RWPE2 (cell line): ENCODE results near the gene RPL7L1.
A peak's percentile ranks its signal among the peaks of the same experiment; 100 is the strongest.
"Not testable (repeated sequence)": the region's sequence is repeated elsewhere in the genome, so short reads cannot be mapped to it uniquely, and the experiment has no call there.

Experiments used
- ATAC-seq: fragments of 200-7000 bp; cut with Tn5 transposase; 3 replicates; pipeline ENCODE4 v1.9.1; 2021; ENCODE audit warnings: low read depth
- DNase-seq: peaks from one replicate; pipeline ENCODE4 v3.0.0-alpha.2; 2020; ENCODE audit warnings: low spot score
- H3K27ac ChIP-seq: fragments of 450-650 bp; 2 replicates; pipeline ENCODE4 v1.5.1; 2017; ENCODE audit warnings: mild to moderate bottlenecking; ENCODE audit not compliant: poor library complexity, severe bottlenecking
- H3K27me3 ChIP-seq: fragments of 250-450 bp; sonication (Bioruptor Pico); 2 replicates; pipeline ENCODE4 v1.5.1; 2021; ENCODE audit warnings: mild to moderate bottlenecking, moderate library complexity; ENCODE audit not compliant: insufficient read depth, poor library complexity, severe bottlenecking
- H3K36me3 ChIP-seq: fragments of 250-450 bp; sonication (Bioruptor Pico); 2 replicates; pipeline ENCODE4 v1.5.1; 2020; ENCODE audit warnings: low read depth, mild to moderate bottlenecking, moderate library complexity
- H3K4me1 ChIP-seq: fragments of 250-450 bp; sonication (Bioruptor Pico); 2 replicates; pipeline ENCODE4 v1.5.1; 2021; ENCODE audit warnings: mild to moderate bottlenecking, moderate library complexity; ENCODE audit not compliant: insufficient read depth, poor library complexity, severe bottlenecking
- H3K4me3 ChIP-seq: fragments of 250-450 bp; sonication (Bioruptor Pico); 2 replicates; pipeline ENCODE4 v1.5.1; 2021; ENCODE audit warnings: mild to moderate bottlenecking, moderate library complexity; ENCODE audit not compliant: severe bottlenecking
- H3K9me3 ChIP-seq: fragments of 250-450 bp; sonication (Bioruptor Pico); 2 replicates; pipeline ENCODE4 v1.5.1; 2021; ENCODE audit warnings: mild to moderate bottlenecking, moderate library complexity; ENCODE audit not compliant: severe bottlenecking
- TF ChIP-seq, protein P1 (sequence below): fragments of 450-650 bp; IDR thresholded peaks from one replicate; pipeline ENCODE4 v1.5.1; 2017; ENCODE audit warnings: mild to moderate bottlenecking, moderate library complexity; ENCODE audit not compliant: poor library complexity, severe bottlenecking

Gene RPL7L1

GRCh38 chr6:42885702-42886101 lies 6.3 kb downstream of the RPL7L1 start:
- Histone ChIP-seq H3K4me3 (no peak overlapping the region), H3K27ac (no peak overlapping the region), H3K27me3 (no peaks in the 10 kb centered on the region), H3K4me1 (peaks cover 14% of the 10 kb centered on the region), H3K9me3 (no peaks in the 10 kb centered on the region), H3K36me3 (peaks cover 72% of the 10 kb centered on the region)
- TF ChIP-seq, protein P1, sequence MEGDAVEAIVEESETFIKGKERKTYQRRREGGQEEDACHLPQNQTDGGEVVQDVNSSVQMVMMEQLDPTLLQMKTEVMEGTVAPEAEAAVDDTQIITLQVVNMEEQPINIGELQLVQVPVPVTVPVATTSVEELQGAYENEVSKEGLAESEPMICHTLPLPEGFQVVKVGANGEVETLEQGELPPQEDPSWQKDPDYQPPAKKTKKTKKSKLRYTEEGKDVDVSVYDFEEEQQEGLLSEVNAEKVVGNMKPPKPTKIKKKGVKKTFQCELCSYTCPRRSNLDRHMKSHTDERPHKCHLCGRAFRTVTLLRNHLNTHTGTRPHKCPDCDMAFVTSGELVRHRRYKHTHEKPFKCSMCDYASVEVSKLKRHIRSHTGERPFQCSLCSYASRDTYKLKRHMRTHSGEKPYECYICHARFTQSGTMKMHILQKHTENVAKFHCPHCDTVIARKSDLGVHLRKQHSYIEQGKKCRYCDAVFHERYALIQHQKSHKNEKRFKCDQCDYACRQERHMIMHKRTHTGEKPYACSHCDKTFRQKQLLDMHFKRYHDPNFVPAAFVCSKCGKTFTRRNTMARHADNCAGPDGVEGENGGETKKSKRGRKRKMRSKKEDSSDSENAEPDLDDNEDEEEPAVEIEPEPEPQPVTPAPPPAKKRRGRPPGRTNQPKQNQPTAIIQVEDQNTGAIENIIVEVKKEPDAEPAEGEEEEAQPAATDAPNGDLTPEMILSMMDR = no peak
- DNase-seq (no peak), ATAC-seq (no peak)

DNA sequence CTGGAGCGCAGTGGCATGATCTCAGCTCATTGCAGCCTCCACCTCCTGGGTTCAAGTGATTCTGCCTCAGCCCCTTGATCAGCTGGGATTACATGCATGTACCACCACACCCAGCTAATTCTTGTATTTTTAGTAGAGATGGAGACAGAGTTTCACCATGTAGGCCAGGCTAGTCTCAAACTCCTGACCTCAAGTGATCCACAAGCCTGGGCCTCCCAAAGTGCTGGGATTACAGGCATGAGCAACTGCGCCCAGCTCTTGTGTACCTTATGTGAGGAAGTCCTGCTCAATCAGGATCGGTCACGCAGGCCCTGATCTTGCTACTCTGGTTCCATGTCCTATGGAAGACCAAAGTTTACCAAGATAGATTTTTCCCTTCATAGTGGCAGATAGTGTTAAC lies 8.8 kb downstream of the RPL7L1 start:
- not testable (repeated sequence) for H3K27me3 ChIP-seq, H3K4me3 ChIP-seq, H3K9me3 ChIP-seq, DNase-seq, ATAC-seq
- Histone ChIP-seq H3K36me3 (peaks cover 47% of the 10 kb centered on the region), H3K27ac (peak overlapping the region; percentile 98), H3K4me1 (peaks cover 13% of the 10 kb centered on the region)

GRCh38 chr6:42889815-42890214 lies 10.4 kb downstream of the RPL7L1 start:
- Histone ChIP-seq H3K36me3 (peaks cover 31% of the 10 kb centered on the region), H3K4me3 (peak overlapping the region; percentile 75), H3K9me3 (no peaks in the 10 kb centered on the region), H3K27ac (peak overlapping the region; percentile 98), H3K4me1 (peaks cover 13% of the 10 kb centered on the region), H3K27me3 (no peaks in the 10 kb centered on the region)
- TF ChIP-seq, protein P1 = no peak
- ATAC-seq (peak; percentile 1; the same call in 1 of the 3 replicates), DNase-seq (no peak)

DNA sequence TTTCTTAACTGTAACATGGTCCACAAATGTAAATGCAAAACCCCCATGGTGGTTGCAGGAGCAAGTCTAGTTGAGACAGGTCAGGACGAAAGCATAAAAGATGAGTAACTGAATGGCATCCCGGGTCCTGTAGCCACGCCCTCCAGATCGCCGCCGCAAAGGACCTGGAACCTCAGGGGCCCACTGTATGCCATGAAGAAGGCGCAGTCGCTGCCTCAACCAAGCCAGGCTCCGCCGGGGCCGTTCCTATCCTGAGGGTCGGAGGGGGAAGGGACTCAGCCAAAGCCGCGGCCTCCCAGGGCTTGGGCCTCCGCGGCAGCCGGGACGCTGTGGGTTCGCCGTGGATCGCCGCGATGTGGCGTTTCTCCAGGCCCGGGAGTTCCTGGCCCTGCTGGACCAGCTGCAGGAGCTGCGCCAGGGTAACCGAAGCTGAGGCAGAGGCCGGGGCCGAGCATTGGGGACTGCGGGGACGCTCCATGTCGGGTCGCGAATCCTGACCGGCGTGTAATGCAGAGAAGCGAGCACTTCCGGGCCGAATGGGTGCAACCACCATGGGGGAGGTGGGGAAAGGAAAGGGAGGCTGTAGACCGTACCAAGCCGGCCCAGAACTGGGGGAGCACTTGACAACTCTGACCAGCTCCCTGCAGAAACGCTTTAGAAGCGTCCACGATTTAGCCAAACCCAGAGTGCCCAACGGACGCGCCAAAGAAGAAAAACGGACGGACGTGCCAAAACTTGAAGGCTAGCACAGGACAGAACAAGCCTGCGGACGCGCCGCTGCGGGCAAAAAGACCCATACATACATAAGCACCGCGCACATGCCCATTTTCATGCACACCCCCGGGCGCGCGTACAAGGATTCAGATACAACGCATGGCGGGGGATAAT lies 11.1 kb downstream of the RPL7L1 start:
- peak; percentile 98 for DNase-seq
- Histone ChIP-seq H3K27ac (peak overlapping the region; percentile 98), H3K4me1 (peaks cover 13% of the 10 kb centered on the region), H3K9me3 (no peaks in the 10 kb centered on the region), H3K27me3 (no peaks in the 10 kb centered on the region), H3K4me3 (peak overlapping the region; percentile 75), H3K36me3 (peaks cover 24% of the 10 kb centered on the region)
- TF ChIP-seq, protein P1 = no peak
- ATAC-seq = peak; percentile 86

- Histone ChIP-seq H3K36me3 (peaks cover 17% of the 10 kb centered on the region), H3K27me3 (no peaks in the 10 kb centered on the region), H3K27ac (peak overlapping the region; percentile 98), H3K9me3 (no peaks in the 10 kb centered on the region), H3K4me3 (peak overlapping the region; percentile 75), H3K4me1 (peaks cover 13% of the 10 kb centered on the region)
- TF ChIP-seq, protein P1 = no peak
- ATAC-seq (no peak), DNase-seq (no peak)
These were observed 11.8 kb downstream of the RPL7L1 start for GRCh38 chr6:42891199-42891722.

DNA sequence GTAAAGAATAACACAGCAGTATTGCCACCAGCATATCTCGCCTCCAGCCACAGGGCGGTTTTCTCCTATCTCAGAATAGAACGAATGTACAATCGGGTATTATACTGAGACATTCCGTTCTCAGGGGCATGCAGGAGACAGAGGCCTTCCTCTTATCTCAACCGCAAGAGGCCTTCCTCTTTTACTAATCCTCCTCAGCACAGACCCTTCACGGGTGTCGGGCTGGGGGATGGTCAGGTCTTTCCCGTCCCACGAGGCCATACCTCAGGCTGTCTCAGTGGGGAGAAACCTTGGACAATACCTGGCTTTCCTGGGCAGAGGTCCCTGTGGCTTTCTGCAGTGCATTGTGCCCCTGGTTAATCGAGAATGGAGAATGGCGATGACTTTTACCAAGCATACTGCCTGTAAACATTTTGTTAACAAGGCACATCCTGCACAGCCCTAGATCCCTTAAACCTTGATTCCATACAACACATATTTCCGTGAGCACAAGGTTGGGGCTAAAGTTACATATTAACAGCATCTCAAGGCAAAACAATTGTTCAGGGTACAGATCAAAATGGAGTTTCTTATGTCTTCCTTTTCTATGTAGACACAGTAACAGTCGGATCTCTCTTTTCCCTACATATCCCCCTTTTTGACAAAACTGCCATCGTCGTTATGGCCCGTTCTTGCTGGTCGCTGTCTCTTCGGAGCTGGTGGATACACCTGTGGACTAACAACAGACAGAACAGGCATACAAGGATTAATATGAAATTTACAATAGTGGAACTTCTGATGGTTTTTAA lies 14.8 kb downstream of the RPL7L1 start:
- not testable (repeated sequence) for H3K27ac ChIP-seq, H3K4me3 ChIP-seq, H3K36me3 ChIP-seq, H3K27me3 ChIP-seq, H3K9me3 ChIP-seq, ATAC-seq, DNase-seq
- peaks cover 10% of the 10 kb centered on the region for H3K4me1 ChIP-seq
